DOHH2 (cell line): Measurements from ENCODE around the gene GPR161.

Source experiments
- H3F3A ChIP-seq: fragments of 200-600 bp; sonication (generic), shearing (Covaris generic); 2 replicates; pipeline ENCODE4 v1.6.0; 2016; ENCODE audit warnings: antibody characterized with exemption, mild to moderate bottlenecking; ENCODE audit not compliant: control insufficient read depth, insufficient read depth
- H3K27ac ChIP-seq: fragments of 200-600 bp; sonication (generic); 2 replicates; pipeline ENCODE4 v1.5.1; 2014; ENCODE audit warnings: low read depth, mild to moderate bottlenecking, low read length, moderate library complexity
- H3K27me3 ChIP-seq: fragments of 200-600 bp; sonication (generic); 2 replicates; pipeline ENCODE4 v1.6.1; 2014; ENCODE audit warnings: mild to moderate bottlenecking, low read length, mixed read lengths; ENCODE audit not compliant: control insufficient read depth
- H3K36me3 ChIP-seq: fragments of 200-600 bp; sonication (generic); 2 replicates; pipeline ENCODE4 v1.6.1; 2014; ENCODE audit warnings: mild to moderate bottlenecking, low read length, moderate library complexity, mixed read lengths; ENCODE audit not compliant: control insufficient read depth
- H3K4me1 ChIP-seq: fragments of 200-600 bp; sonication (generic); 2 replicates; pipeline ENCODE4 v1.6.1; 2014; ENCODE audit warnings: mild to moderate bottlenecking, low read length, mixed read lengths; ENCODE audit not compliant: control insufficient read depth
- H3K4me2 ChIP-seq: fragments of 200-600 bp; sonication (generic); 2 replicates; pipeline ENCODE4 v1.6.0; 2014; ENCODE audit warnings: mild to moderate bottlenecking, low read length, moderate library complexity
- H3K4me3 ChIP-seq: fragments of 200-600 bp; sonication (generic); 2 replicates; pipeline ENCODE4 v1.5.1; 2014; ENCODE audit warnings: mild to moderate bottlenecking, low read length, mixed read lengths
- H3K79me2 ChIP-seq: fragments of 200-600 bp; sonication (generic); 2 replicates; pipeline ENCODE4 v1.6.1; 2014; ENCODE audit warnings: mild to moderate bottlenecking, low read length, mixed read lengths; ENCODE audit not compliant: control insufficient read depth
- H3K9me2 ChIP-seq: fragments of 200-600 bp; sonication (generic); replicated peaks from 2 replicates; pipeline ENCODE4 v1.6.1; 2014; ENCODE audit warnings: mild to moderate bottlenecking, low read length, mixed read lengths; ENCODE audit not compliant: control insufficient read depth
- H3K9me3 ChIP-seq: fragments of 200-600 bp; sonication (generic); 2 replicates; pipeline ENCODE4 v1.6.1; 2014; ENCODE audit warnings: antibody characterized with exemption, low read length, mixed read lengths; ENCODE audit not compliant: control insufficient read depth, insufficient read depth
- H4K20me1 ChIP-seq: fragments of 200-600 bp; sonication (generic); 2 replicates; pipeline ENCODE4 v1.6.0; 2014; ENCODE audit warnings: low read depth, mild to moderate bottlenecking, antibody characterized with exemption, low read length, moderate library complexity; ENCODE audit not compliant: control insufficient read depth, insufficient read depth
- CTCF ChIP-seq: fragments of 200-600 bp; sonication (generic); IDR thresholded peaks from one replicate; pipeline ENCODE4 v1.5.1; 2014; ENCODE audit warnings: antibody characterized with exemption, mild to moderate bottlenecking, low read depth, low read length; ENCODE audit not compliant: poor library complexity, severe bottlenecking
- EZH2phosphoT487 ChIP-seq: fragments of 200-600 bp; sonication (generic); IDR thresholded peaks from 2 replicates; pipeline ENCODE4 v1.6.1; 2017; ENCODE audit warnings: borderline replicate concordance, mild to moderate bottlenecking, antibody characterized with exemption, low read length, moderate library complexity, mixed read lengths

GPR161 gene

DNA sequence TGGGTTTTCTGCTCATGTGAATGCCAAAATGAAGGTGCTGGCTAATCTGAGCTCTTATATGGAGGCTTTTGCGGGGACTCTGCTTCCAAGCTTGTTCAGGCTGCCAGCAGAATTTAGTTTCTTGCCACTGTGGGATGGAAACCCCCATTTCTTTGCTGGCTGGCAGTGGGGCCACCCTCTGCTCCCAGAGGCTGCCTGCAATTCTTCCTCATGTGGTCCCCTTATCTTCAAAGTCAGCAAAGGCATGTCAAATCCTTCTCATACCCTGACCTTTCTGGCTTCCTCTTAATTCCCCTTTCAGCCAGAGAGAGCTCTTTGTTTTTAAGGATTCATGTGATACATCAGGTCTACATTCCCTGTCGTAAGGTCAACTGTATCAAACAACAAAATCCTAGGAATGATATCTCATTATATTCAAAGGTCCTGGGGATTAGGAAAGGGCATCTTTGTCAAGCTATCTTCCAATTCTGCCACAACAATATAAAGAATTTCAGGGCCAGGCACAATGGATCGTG, 5.2 kb upstream of the GPR161 start:
- Histone ChIP-seq H3K4me2 (no peak overlapping the region), H3K9me2 (no peaks in the 10 kb centered on the region), H3K9me3 (no peaks in the 10 kb centered on the region), H3K4me1 (peaks cover 10% of the 10 kb centered on the region), H3K79me2 (no peaks in the 10 kb centered on the region), H3F3A (peaks cover 6% of the 10 kb centered on the region; the same call in 1 of the 2 replicates), H3K27ac (no peak overlapping the region), H3K36me3 (no peaks in the 10 kb centered on the region), H3K4me3 (no peak overlapping the region), H4K20me1 (no peaks in the 10 kb centered on the region), H3K27me3 (peaks cover 38% of the 10 kb centered on the region)
- TF ChIP-seq EZH2phosphoT487 (no peak), CTCF (no peak)

DNA sequence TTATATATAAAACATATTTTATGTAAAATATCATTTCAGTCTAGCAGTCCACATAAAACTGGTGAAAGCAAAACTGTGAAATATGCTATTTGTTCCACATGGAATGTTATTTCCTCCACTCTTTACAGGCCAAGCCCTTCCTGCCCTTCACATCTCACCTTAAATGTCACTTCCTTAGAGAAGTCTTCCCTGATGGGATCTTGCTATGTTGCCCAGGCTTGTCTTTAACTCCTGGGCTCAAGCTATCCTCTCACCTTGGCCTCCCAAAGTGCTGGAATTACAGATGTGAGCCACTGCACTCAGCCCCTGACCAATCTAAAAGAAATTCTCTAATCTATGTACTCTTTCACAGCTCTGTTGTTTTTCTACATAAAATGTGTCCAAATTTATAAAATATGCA, 2.3 kb upstream of the GPR161 start:
- Histone ChIP-seq H3K79me2 (no peaks in the 10 kb centered on the region), H3K27ac (no peak overlapping the region), H3K9me2 (no peaks in the 10 kb centered on the region), H3K4me1 (peaks cover 28% of the 10 kb centered on the region), H3K27me3 (peaks cover 57% of the 10 kb centered on the region), H4K20me1 (no peaks in the 10 kb centered on the region), H3F3A (peaks cover 6% of the 10 kb centered on the region; the same call in 1 of the 2 replicates), H3K4me2 (no peak overlapping the region), H3K4me3 (no peak overlapping the region), H3K36me3 (no peaks in the 10 kb centered on the region), H3K9me3 (no peaks in the 10 kb centered on the region)
- TF ChIP-seq EZH2phosphoT487 (no peak), CTCF (no peak)

- Histone ChIP-seq H3K27me3 (peaks cover 56% of the 10 kb centered on the region), H3K9me3 (no peaks in the 10 kb centered on the region), H3K27ac (no peak overlapping the region), H4K20me1 (no peaks in the 10 kb centered on the region), H3K79me2 (no peaks in the 10 kb centered on the region), H3F3A (peaks cover 6% of the 10 kb centered on the region; the same call in 1 of the 2 replicates), H3K4me1 (peaks cover 28% of the 10 kb centered on the region), H3K4me3 (no peak overlapping the region), H3K4me2 (no peak overlapping the region), H3K36me3 (no peaks in the 10 kb centered on the region), H3K9me2 (no peaks in the 10 kb centered on the region)
- TF ChIP-seq CTCF (no peak), EZH2phosphoT487 (no peak)
These were observed 1.4 kb upstream of the GPR161 start for GRCh38 chr1:168138134-168138533.

DNA sequence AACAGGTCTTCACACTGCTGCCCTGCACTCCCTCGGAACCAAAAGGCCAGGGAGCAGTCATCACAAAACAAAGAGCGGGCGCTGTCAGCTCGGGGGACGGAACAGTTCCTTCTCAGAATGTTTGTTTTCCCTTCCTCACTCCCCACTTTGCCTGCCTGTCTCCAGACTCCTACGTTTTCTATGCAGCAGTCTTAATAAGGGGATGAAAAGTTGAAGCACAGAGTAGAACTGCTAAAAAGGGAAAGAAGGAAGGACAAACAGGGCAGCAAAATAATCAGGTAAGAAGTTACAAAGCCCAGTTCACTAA, 738 bp upstream of the GPR161 start:
- H3K9me3 ChIP-seq, result no peaks in the 10 kb centered on the region
- H4K20me1 ChIP-seq, result no peaks in the 10 kb centered on the region
- H3F3A ChIP-seq, result peaks cover 6% of the 10 kb centered on the region; the same call in 1 of the 2 replicates
- H3K4me3 ChIP-seq, result peak overlapping the region; percentile 79
- no peak overlapping the region for H3K27ac ChIP-seq
- peak overlapping the region; percentile 81 for H3K4me2 ChIP-seq
- TF ChIP-seq CTCF (no peak), EZH2phosphoT487 (no peak; the same call in 1 of the 2 replicates)
- H3K27me3 ChIP-seq, result peaks cover 56% of the 10 kb centered on the region
- H3K79me2 ChIP-seq, result no peaks in the 10 kb centered on the region
- H3K4me1 ChIP-seq, result peaks cover 28% of the 10 kb centered on the region
- H3K36me3 ChIP-seq, result no peaks in the 10 kb centered on the region
- H3K9me2 ChIP-seq, result no peaks in the 10 kb centered on the region
